PC-3 (cell line): ENCODE results near the gene CCBE1.

Source experiments
- CTCF ChIP-seq: fragments of 300-600 bp; sonication (generic); conservative IDR thresholded peaks from 2 replicates; pipeline ENCODE4 v1.5.1; 2017; ENCODE audit warnings: antibody characterized with exemption, low read depth, mild to moderate bottlenecking, low read length
- EZH2 ChIP-seq: fragments of 300-600 bp; sonication (generic); IDR thresholded peaks from one replicate; pipeline ENCODE4 v1.6.1; 2017; ENCODE audit warnings: antibody characterized with exemption, mild to moderate bottlenecking, low read length; ENCODE audit not compliant: unreplicated experiment
- EZH2phosphoT487 ChIP-seq: fragments of 300-600 bp; sonication (generic); IDR thresholded peaks from 2 replicates; pipeline ENCODE4 v1.6.1; 2018; ENCODE audit warnings: mild to moderate bottlenecking, antibody characterized with exemption, low read length, borderline replicate concordance

DNA sequence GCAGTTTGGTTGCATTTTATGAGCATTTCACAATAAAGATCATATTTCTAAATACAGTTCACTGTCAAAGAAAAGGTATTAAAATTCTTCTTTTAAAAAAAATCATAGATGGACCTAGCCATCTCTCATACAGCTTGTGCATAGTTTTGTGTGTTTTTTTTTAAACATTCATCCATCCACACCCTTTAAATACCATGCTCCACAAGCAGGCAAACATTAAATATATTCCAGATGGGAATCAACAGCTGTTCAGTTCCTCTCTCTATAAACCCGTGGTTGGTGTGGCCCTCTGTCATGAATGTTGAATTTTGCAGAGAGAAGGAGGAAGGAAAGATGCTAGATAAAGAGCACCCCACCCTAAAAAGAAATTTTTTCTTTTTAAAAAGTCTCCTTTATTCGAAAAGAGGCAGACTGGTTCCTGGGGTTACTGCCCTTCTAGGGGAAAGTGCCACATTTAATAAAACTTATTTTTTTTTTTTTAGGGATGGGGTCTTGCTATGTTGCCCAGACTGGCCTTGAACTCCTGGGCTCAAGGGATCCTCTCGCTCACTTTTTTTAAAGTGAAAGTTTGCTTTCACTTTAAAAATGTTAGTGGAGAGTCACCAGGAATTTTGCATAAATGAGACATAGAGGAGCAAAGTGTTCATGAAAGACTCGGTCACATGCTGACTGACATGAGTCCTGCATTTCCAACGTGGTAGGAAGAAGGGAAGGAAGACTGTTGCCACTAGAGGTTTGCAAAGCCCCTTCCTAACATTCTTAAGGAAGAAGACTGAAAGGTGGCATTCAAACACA lies 264.2 kb downstream of the CCBE1 start:
- TF ChIP-seq CTCF, result no peak
- TF ChIP-seq EZH2, result no peak
- TF ChIP-seq EZH2phosphoT487, result no peak
